Endothelial cell of umbilical vein (primary cell): ENCODE measurements around the gene SMARCE1. TPM values are rescaled to one million over a fixed set of nuclear protein-coding genes. Genes with fewer than 3 reads are reported as not detected.

Source experiments
- BruUV-seq: library from RNA; stranded (reverse); fragments of 400-500 nt; replicated peaks from 2 replicates; lab custom pipeline; 2021; lab: Mats Ljungman, UMichigan
- CTCF ChIA-PET: fragments of 300-600, 350-600 bp; sonication (Branson Sonifier 250); formaldehyde crosslinking; loops from one replicate; lab custom pipeline; 2021; ENCODE audit warnings: antibody characterized with exemption, inconsistent platforms; lab: Charles Lee
- POLR2A ChIA-PET: fragments of 300-600, 350-600 bp; sonication (Branson Sonifier 250); formaldehyde crosslinking; loops from one replicate; lab custom pipeline; 2021; ENCODE audit warnings: antibody characterized with exemption, inconsistent platforms; lab: Charles Lee
- DNase-seq: peaks from one replicate; pipeline ENCODE4 v3.0.0-alpha.2; 2011; ENCODE audit warnings: low read depth, low spot score
- FAIRE-seq: peaks from 2 replicates; lab custom pipeline; 2011; peaks lifted over from hg19 to GRCh38; lab: Jason Lieb, UNC
- H2AFZ ChIP-seq: 2 replicates; pipeline ENCODE4 v1.6.0; 2012; ENCODE audit warnings: low read depth, low read length, control low read depth, inconsistent platforms
- H3K27ac ChIP-seq: 2 replicates; pipeline ENCODE4 v1.5.1; 2011; ENCODE audit warnings: low read depth, mild to moderate bottlenecking, control low read depth, low read length, moderate library complexity; ENCODE audit not compliant: insufficient read depth
- H3K27me3 ChIP-seq, 2 experiments: 2 replicates each; pipeline versions ENCODE4 v1.6.0 to v1.6.1; 2011; ENCODE audit warnings: low read length in 2 of 2, mixed read lengths in 1 of 2; ENCODE audit not compliant: control insufficient read depth in 2 of 2, insufficient read depth in 2 of 2
- H3K36me3 ChIP-seq, 2 experiments: 2 replicates in 1 of 2; 3 replicates in 1 of 2; pipeline ENCODE4 v1.5.1; 2011; ENCODE audit warnings: low read length in 2 of 2, mild to moderate bottlenecking in 1 of 2, moderate library complexity in 1 of 2; ENCODE audit not compliant: control insufficient read depth in 2 of 2, insufficient read depth in 2 of 2; ENCODE audit errors: extremely low read depth in 1 of 2
- H3K4me1 ChIP-seq: 3 replicates; pipeline ENCODE4 v1.5.1; 2011; ENCODE audit warnings: mild to moderate bottlenecking, low read length; ENCODE audit not compliant: control insufficient read depth, insufficient read depth; ENCODE audit errors: extremely low read depth
- H3K4me2 ChIP-seq: 2 replicates; pipeline ENCODE4 v1.6.1; 2011; ENCODE audit warnings: low read length, control low read depth, mixed read lengths; ENCODE audit not compliant: insufficient read depth
- H3K4me3 ChIP-seq, 3 experiments: fragments of 200-600 bp in 1 of 3; sonication (generic), shearing (Covaris generic) in 1 of 3; replicated peaks in 1 of 3; 2 replicates each; pipeline ENCODE4 v1.5.1; 2011 to 2016; ENCODE audit warnings: control low read depth in 3 of 3, low read length in 3 of 3, mild to moderate bottlenecking in 2 of 3, inconsistent platforms in 1 of 3, low read depth in 1 of 3, moderate library complexity in 1 of 3; ENCODE audit not compliant: insufficient read depth in 1 of 3
- H3K79me2 ChIP-seq: 2 replicates; pipeline ENCODE4 v1.6.0; 2012; ENCODE audit warnings: low read length, inconsistent platforms; ENCODE audit not compliant: control insufficient read depth, insufficient read depth
- H3K9ac ChIP-seq: replicated peaks from 2 replicates; pipeline ENCODE3; 2011; ENCODE audit warnings: low read length, control low read depth; ENCODE audit not compliant: insufficient read depth; ENCODE audit errors: extremely low read depth
- H3K9me1 ChIP-seq: replicated peaks from 3 replicates; pipeline ENCODE4 v1.6.0; 2011; ENCODE audit warnings: mild to moderate bottlenecking, low read length; ENCODE audit not compliant: control insufficient read depth, insufficient read depth; ENCODE audit errors: extremely low read depth
- H3K9me3 ChIP-seq: replicated peaks from 2 replicates; pipeline ENCODE4 v1.5.1; 2012; ENCODE audit warnings: low read length, inconsistent platforms; ENCODE audit not compliant: control insufficient read depth, insufficient read depth
- H4K20me1 ChIP-seq: replicated peaks from 2 replicates; pipeline ENCODE3; 2011; ENCODE audit warnings: mild to moderate bottlenecking, low read length; ENCODE audit not compliant: control insufficient read depth, insufficient read depth; ENCODE audit errors: extremely low read depth
- CTCF ChIP-seq, 2 donors: IDR thresholded peaks; 1 replicate in 1 of 2; 2 replicates in 1 of 2; pipeline ENCODE4 v1.5.1; 2011; ENCODE audit warnings: low read length in 2 of 2, mild to moderate bottlenecking in 2 of 2, moderate library complexity in 2 of 2, control low read depth in 1 of 2, inconsistent platforms in 1 of 2, low read depth in 1 of 2; ENCODE audit not compliant: insufficient read depth in 1 of 2; ENCODE audit errors: extremely low read depth in 1 of 2
- EZH2 ChIP-seq: IDR thresholded peaks from 2 replicates; pipeline ENCODE4 v1.6.1; 2012; ENCODE audit warnings: borderline replicate concordance, low read depth, mild to moderate bottlenecking, moderate library complexity, low read length, inconsistent platforms; ENCODE audit not compliant: severe bottlenecking
- FOS ChIP-seq: IDR thresholded peaks from 2 replicates; pipeline ENCODE4 v1.6.1; 2011; ENCODE audit warnings: mild to moderate bottlenecking, low read length, moderate library complexity, borderline replicate concordance; ENCODE audit not compliant: insufficient read depth
- GATA2 ChIP-seq: IDR thresholded peaks from 2 replicates; pipeline ENCODE4 v1.7.0; 2011; ENCODE audit warnings: low read depth, mild to moderate bottlenecking, moderate library complexity, mixed read lengths, low read length; ENCODE audit not compliant: insufficient read length, insufficient read depth
- JUN ChIP-seq: IDR thresholded peaks from 2 replicates; pipeline ENCODE4 v1.6.1; 2011; ENCODE audit warnings: borderline replicate concordance, low read depth; ENCODE audit not compliant: insufficient read length, insufficient read depth
- MAX ChIP-seq: IDR thresholded peaks from 2 replicates; pipeline ENCODE4 v1.6.1; 2011; ENCODE audit not compliant: insufficient read depth, insufficient read length
- MYC ChIP-seq: IDR thresholded peaks from one replicate; pipeline ENCODE4 v1.6.1; 2011; ENCODE audit warnings: mild to moderate bottlenecking, low read depth, low read length
- POLR2A ChIP-seq: IDR thresholded peaks from 2 replicates; pipeline ENCODE4 v1.6.1; 2012; ENCODE audit warnings: low read depth, mild to moderate bottlenecking, control low read depth, low read length
- POLR2AphosphoS5 ChIP-seq: IDR thresholded peaks from 2 replicates; pipeline ENCODE4 v1.6.1; 2012; ENCODE audit warnings: low read depth, mild to moderate bottlenecking, control low read depth, low read length, moderate library complexity; ENCODE audit not compliant: insufficient read depth
- dilution Hi-C: fragments of 300-500 bp; cut with MboI; formaldehyde crosslinking; loops from one replicate; pipeline ENCODE4 v1.15.0; 2019; ENCODE audit warnings: low sequenced_read_pairs; ENCODE audit not compliant: extremely low pct_ligation_motif_present
- intact Hi-C: fragments of 100-400 bp; cut with micrococcal nuclease; formaldehyde crosslinking; loops from one replicate; pipeline ENCODE4 v1.10.0; 2022
- polyA plus RNA-seq, 4 experiments: library from polyadenylated mRNA; depleted of rRNA in 3 of 4; stranded (reverse) in 3 of 4; unstranded in 1 of 4; fragments of >200 nt; gene quantifications; 2 replicates each; pipeline versions ENCODE4 v1.2.1 to v1.2.3, GENCODE V29; 2011 to 2012; ENCODE audit warnings: missing spikeins in 1 of 4
- total RNA-seq: library from RNA; stranded (reverse); gene quantifications from 2 replicates; pipeline ENCODE4 v1.2.3, GENCODE V29; 2021

The SMARCE1 gene
- total and polyA plus RNA-seq, 2 donors (not counting 3 experiments of a cell fraction or from before 2014, with no cell fraction given), result 28.4 to 127 TPM

- Histone ChIP-seq H3K4me3 (no peak overlapping the region), H3K79me2 (no peaks in the 10 kb centered on the region), H2AFZ (no peak overlapping the region), H3K9me3 (no peaks in the 10 kb centered on the region), H3K4me2 (no peak overlapping the region), H3K4me1 (peaks cover 18% of the 10 kb centered on the region), H3K27me3 (peaks cover 7 to 18% of the 10 kb centered on the region in 2 experiments), H3K9ac (no peak overlapping the region), H3K9me1 (no peaks in the 10 kb centered on the region), H3K27ac (no peak overlapping the region), H4K20me1 (no peaks in the 10 kb centered on the region), H3K36me3 (no peaks in the 10 kb centered on the region)
- intact Hi-C loops (no loop called here), dilution Hi-C loops (no loop called here)
- DNase-seq (no peak), FAIRE-seq (no peak)
- BruUV-seq, result no TSS peak
- ChIA-PET CTCF (no interaction called here), POLR2A (no interaction called here)
- TF ChIP-seq JUN (no peak), GATA2 (no peak), POLR2A (no peak), FOS (no peak), MAX (no peak), MYC (no peak), POLR2AphosphoS5 (no peak), EZH2 (no peak), CTCF (IDR thresholded peaks at IDR 0.05; ENCODE audit: extremely low read depth in 1 of 2, insufficient read depth in 1 of 2, low read depth in 1 of 2, low read length in 2 of 2) (no peak)
These were observed 68.1 kb downstream of the SMARCE1 start for GRCh38 chr17:40579471-40579870.
